ENCODE data around the gene NTRK3. TPM values are rescaled to one million over a fixed set of nuclear protein-coding genes. Genes with fewer than 3 reads are reported as not detected.

NTRK3 gene
- total RNA-seq, 1 experiment from 2014 or later = not detected

DNA sequence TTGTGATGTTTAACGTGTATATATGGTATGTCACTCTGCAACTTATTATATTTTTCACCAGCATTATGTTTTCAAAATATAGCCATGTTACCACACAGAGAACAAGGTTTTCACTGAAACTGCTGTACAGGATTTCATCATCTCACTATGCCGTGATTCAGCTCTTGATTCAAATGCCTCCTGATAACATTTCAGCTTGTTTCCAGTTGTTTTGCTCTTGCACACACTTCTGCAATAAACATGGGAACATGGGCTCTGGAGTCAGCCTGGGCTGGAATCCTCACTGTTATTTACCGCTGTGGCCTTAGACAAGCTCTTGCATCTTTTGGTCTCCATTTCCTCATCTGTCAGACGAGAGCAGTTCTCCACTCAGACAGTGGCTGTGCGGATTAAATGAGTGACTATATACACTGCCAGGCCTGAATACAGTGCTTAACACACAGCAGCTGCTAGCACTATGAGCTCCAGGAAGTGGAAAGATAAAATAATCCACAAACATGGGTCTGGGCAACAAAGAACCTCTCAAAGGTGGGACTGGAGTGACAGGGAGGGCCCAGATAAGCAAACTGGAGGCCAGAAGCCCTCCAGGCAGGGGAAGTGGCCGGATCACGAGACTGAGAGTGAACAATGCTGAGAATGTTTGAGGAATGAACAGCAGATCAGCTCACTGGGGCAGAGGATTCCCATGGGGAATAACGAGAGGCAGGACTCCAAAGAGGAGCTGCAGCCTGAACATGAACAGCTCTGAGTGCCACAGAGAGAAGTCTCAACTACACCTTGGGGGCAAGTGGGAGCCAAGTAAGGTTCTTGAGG lies 17.7 kb downstream of the NTRK3 start:
- Histone ChIP-seq H4K20me1 (ENCODE audit: low read length) (no peaks in the 10 kb centered on the region), H3K4me2 (ENCODE audit: low read length) (no peak overlapping the region), H3K27me3 (ENCODE audit: low read length) (no peaks in the 10 kb centered on the region), H3K4me1 (ENCODE audit: insufficient read depth, low read length) (no peaks in the 10 kb centered on the region), H3K4me3 (ENCODE audit: low read length) (no peak overlapping the region), H3K9me3 (ENCODE audit: low read length) (no peaks in the 10 kb centered on the region), H3F3A (ENCODE audit: low read length, unreplicated experiment) (no peaks in the 10 kb centered on the region), H3K9me2 (replicated peaks; ENCODE audit: low read length) (no peaks in the 10 kb centered on the region), H3K27ac (ENCODE audit: low read length) (no peak overlapping the region), H3K9ac (ENCODE audit: low read length) (no peak overlapping the region), H3K79me2 (ENCODE audit: low read length) (no peaks in the 10 kb centered on the region), H2AFZ (ENCODE audit: low read length) (no peak overlapping the region), H3K36me3 (ENCODE audit: low read depth, low read length) (no peaks in the 10 kb centered on the region)
- ATAC-seq = no peak
- ChIA-PET POLR2A (ENCODE audit: unreplicated experiment) (no interaction called here), CTCF (no interaction called here)
- TF ChIP-seq EZH2phosphoT487 (IDR thresholded peaks at IDR 0.05; ENCODE audit: borderline replicate concordance, low read length) (no peak), EZH2 (IDR thresholded peaks at IDR 0.05; ENCODE audit: low read length, unreplicated experiment) (no peak)
- TF ChIP-seq, protein P1, sequence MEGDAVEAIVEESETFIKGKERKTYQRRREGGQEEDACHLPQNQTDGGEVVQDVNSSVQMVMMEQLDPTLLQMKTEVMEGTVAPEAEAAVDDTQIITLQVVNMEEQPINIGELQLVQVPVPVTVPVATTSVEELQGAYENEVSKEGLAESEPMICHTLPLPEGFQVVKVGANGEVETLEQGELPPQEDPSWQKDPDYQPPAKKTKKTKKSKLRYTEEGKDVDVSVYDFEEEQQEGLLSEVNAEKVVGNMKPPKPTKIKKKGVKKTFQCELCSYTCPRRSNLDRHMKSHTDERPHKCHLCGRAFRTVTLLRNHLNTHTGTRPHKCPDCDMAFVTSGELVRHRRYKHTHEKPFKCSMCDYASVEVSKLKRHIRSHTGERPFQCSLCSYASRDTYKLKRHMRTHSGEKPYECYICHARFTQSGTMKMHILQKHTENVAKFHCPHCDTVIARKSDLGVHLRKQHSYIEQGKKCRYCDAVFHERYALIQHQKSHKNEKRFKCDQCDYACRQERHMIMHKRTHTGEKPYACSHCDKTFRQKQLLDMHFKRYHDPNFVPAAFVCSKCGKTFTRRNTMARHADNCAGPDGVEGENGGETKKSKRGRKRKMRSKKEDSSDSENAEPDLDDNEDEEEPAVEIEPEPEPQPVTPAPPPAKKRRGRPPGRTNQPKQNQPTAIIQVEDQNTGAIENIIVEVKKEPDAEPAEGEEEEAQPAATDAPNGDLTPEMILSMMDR (conservative IDR thresholded peaks at IDR 0.05; ENCODE audit: low read depth, low read length) = no peak
- BruUV-seq (replicated peaks) = no TSS peak
- DNase-seq = no peak
- intact Hi-C loops (cut with micrococcal nuclease) = no loop called here

DNA sequence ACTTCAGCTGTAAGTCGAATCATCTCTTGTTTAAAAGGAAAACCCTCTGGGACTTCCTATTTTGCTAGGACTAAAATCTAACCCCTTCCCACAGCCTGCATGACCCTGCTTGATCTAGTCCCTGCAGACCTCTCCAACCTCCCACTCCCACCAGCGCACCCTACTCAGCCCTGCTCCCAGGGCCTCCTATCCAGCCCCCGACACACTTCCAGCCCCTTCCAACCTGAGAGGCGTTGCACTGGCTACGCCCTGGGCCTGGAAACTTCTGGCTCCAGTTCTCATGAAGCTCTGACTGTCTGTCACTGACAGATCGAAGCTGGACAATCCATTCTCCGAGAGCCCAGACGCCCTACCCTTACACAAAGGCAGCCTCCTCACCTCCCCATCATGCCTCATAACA lies 21.8 kb downstream of the NTRK3 start:
- H3F3A ChIP-seq (ENCODE audit: low read length, unreplicated experiment) = no peaks in the 10 kb centered on the region
- intact Hi-C loops (cut with micrococcal nuclease) = no loop called here
- POLR2A ChIA-PET (ENCODE audit: unreplicated experiment) = no interaction called here
- no peaks in the 10 kb centered on the region for H4K20me1 ChIP-seq (ENCODE audit: low read length)
- ATAC-seq (no peak), DNase-seq (no peak)
- H3K9me2 ChIP-seq (replicated peaks; ENCODE audit: low read length) = no peaks in the 10 kb centered on the region
- H3K4me2 ChIP-seq (ENCODE audit: low read length) = no peak overlapping the region
- CTCF ChIA-PET = no interaction called here
- H3K9ac ChIP-seq (ENCODE audit: low read length) = no peak overlapping the region
- H3K27ac ChIP-seq (ENCODE audit: low read length) = no peak overlapping the region
- no TSS peak for BruUV-seq (replicated peaks)
- no peaks in the 10 kb centered on the region for H3K36me3 ChIP-seq (ENCODE audit: low read depth, low read length)
- H3K4me1 ChIP-seq (ENCODE audit: insufficient read depth, low read length) = no peaks in the 10 kb centered on the region
- H3K79me2 ChIP-seq (ENCODE audit: low read length) = no peaks in the 10 kb centered on the region
- H3K27me3 ChIP-seq (ENCODE audit: low read length) = no peaks in the 10 kb centered on the region
- H3K4me3 ChIP-seq (ENCODE audit: low read length) = no peak overlapping the region
- H3K9me3 ChIP-seq (ENCODE audit: low read length) = no peaks in the 10 kb centered on the region
- TF ChIP-seq EZH2phosphoT487 (IDR thresholded peaks at IDR 0.05; ENCODE audit: borderline replicate concordance, low read length) = no peak
- TF ChIP-seq EZH2 (IDR thresholded peaks at IDR 0.05; ENCODE audit: low read length, unreplicated experiment) = no peak
- TF ChIP-seq, protein P1 (conservative IDR thresholded peaks at IDR 0.05; ENCODE audit: low read depth, low read length) = no peak
- no peak overlapping the region for H2AFZ ChIP-seq (ENCODE audit: low read length)

DNA sequence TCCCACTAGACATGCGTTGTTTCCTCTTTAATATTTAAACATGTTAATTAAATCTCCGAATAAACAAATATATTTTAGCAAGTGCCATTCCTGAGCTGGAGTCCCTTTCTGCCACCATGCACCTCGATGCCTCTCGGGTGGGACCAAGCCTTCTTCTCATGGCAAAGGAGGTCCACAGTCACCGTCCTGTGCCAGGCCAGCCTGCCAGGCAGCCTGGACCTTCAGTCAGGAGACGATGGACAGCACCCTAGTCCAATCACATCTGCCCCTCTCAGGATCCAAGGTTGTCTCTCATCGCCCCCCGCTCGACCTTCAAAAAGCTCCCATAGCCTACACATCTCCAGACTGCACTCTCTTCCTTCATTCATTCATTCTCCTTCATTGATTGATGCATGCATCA lies 22.6 kb downstream of the NTRK3 start:
- POLR2A ChIA-PET (ENCODE audit: unreplicated experiment) = no interaction called here
- no peaks in the 10 kb centered on the region for H3K36me3 ChIP-seq (ENCODE audit: low read depth, low read length)
- no peaks in the 10 kb centered on the region for H3F3A ChIP-seq (ENCODE audit: low read length, unreplicated experiment)
- H3K9ac ChIP-seq (ENCODE audit: low read length) = no peak overlapping the region
- H3K4me1 ChIP-seq (ENCODE audit: insufficient read depth, low read length) = no peaks in the 10 kb centered on the region
- H4K20me1 ChIP-seq (ENCODE audit: low read length) = no peaks in the 10 kb centered on the region
- no peaks in the 10 kb centered on the region for H3K27me3 ChIP-seq (ENCODE audit: low read length)
- H2AFZ ChIP-seq (ENCODE audit: low read length) = no peak overlapping the region
- H3K27ac ChIP-seq (ENCODE audit: low read length) = no peak overlapping the region
- no peaks in the 10 kb centered on the region for H3K79me2 ChIP-seq (ENCODE audit: low read length)
- TF ChIP-seq EZH2phosphoT487 (IDR thresholded peaks at IDR 0.05; ENCODE audit: borderline replicate concordance, low read length) = no peak
- TF ChIP-seq EZH2 (IDR thresholded peaks at IDR 0.05; ENCODE audit: low read length, unreplicated experiment) = no peak
- TF ChIP-seq, protein P1 (conservative IDR thresholded peaks at IDR 0.05; ENCODE audit: low read depth, low read length) = no peak
- DNase-seq (no peak), ATAC-seq (no peak)
- CTCF ChIA-PET = no interaction called here
- intact Hi-C loops (cut with micrococcal nuclease) = no loop called here
- no peak overlapping the region for H3K4me2 ChIP-seq (ENCODE audit: low read length)
- H3K9me3 ChIP-seq (ENCODE audit: low read length) = no peaks in the 10 kb centered on the region
- no peak overlapping the region for H3K4me3 ChIP-seq (ENCODE audit: low read length)
- no peaks in the 10 kb centered on the region for H3K9me2 ChIP-seq (replicated peaks; ENCODE audit: low read length)
- no TSS peak for BruUV-seq (replicated peaks)

Measured in PC-3 (cell line).